Suppressor macrophage (primary cell): ENCODE measurements around the gene MLKL.
"Not testable (repeated sequence)": the region's sequence is repeated elsewhere in the genome, so short reads cannot be mapped to it uniquely, and the experiment has no call there.

Experiments used
- DNase-seq, 4 experiments: peaks; one replicate each; pipeline ENCODE4 v3.0.0-alpha.2; 2020 to 2022

MLKL gene

GRCh38 chr16:74695450-74696422 lies 4.9 kb downstream of the MLKL start:
- DNase-seq = peak; percentile 67 to 86 (median 86)

GRCh38 chr16:74691093-74691855 lies 9.4 kb downstream of the MLKL start:
- no peak for DNase-seq

- DNase-seq = no peak
Measured at GRCh38 chr16:74682556-74682955, 18.1 kb downstream of the MLKL start.

GRCh38 chr16:74680681-74681080 lies 20.0 kb downstream of the MLKL start:
- no peak for DNase-seq

- no peak for DNase-seq
Measured at GRCh38 chr16:74679983-74680382, 20.7 kb downstream of the MLKL start.

GRCh38 chr16:74677868-74678267 lies 22.8 kb downstream of the MLKL start:
- no peak for DNase-seq

GRCh38 chr16:74673876-74674275 lies 26.8 kb downstream of the MLKL start:
- no peak for DNase-seq

GRCh38 chr16:74668877-74669276 lies 31.8 kb downstream of the MLKL start:
- not testable (repeated sequence) for DNase-seq

GRCh38 chr16:74667255-74667700 lies 33.4 kb downstream of the MLKL start:
- peak; percentile 21 to 54 (median 38) for DNase-seq

GRCh38 chr16:74666425-74667254 lies 34.0 kb downstream of the MLKL start, which contains the start of gene RFWD3:
RFWD3 (minus strand) TSS chr16:74666877; CDS start chr16:74661449, 5,428 bp downstream.
- DNase-seq = peak; percentile 97 to 99 (median 98)

- no peak for DNase-seq
Measured at GRCh38 chr16:74666010-74666421, 34.6 kb downstream of the MLKL start.

- no peak for DNase-seq
Measured at GRCh38 chr16:74661064-74661463, 39.6 kb downstream of the MLKL start.

GRCh38 chr16:74660383-74660782 lies 40.3 kb downstream of the MLKL start:
- DNase-seq = no peak

- DNase-seq = no peak
Measured at GRCh38 chr16:74659041-74659440, 41.6 kb downstream of the MLKL start.

GRCh38 chr16:74657870-74658642 lies 42.6 kb downstream of the MLKL start:
- DNase-seq = peak; percentile 4 to 53 (median 28)

GRCh38 chr16:74654536-74655050 lies 46.1 kb downstream of the MLKL start:
- no peak for DNase-seq

- not testable (repeated sequence) for DNase-seq
Measured at GRCh38 chr16:74652883-74653282, 47.8 kb downstream of the MLKL start.

- no peak for DNase-seq
Measured at GRCh38 chr16:74652249-74652648, 48.4 kb downstream of the MLKL start.

GRCh38 chr16:74651841-74652240 lies 48.8 kb downstream of the MLKL start:
- DNase-seq = no peak

GRCh38 chr16:74650966-74651567 lies 49.6 kb downstream of the MLKL start:
- DNase-seq = peak in 2 of 4 experiments; percentile 8 to 29
